ENCODE measurements around the gene ZFPL1. TPM values are rescaled to one million over a fixed set of nuclear protein-coding genes. Genes with fewer than 3 reads are reported as not detected.

The ZFPL1 gene
- total and polyA plus RNA-seq, 5 donors from 2014 or later, result 27.0 to 42.9 (median 32.5) TPM

- Mint-ChIP-seq H3K4me1 (peaks cover 0 to 22% (median 13%) of the 10 kb centered on the region in 4 donors), H3K27ac (no peak overlapping the region), H3K9me3 (no peaks in the 10 kb centered on the region), H3K36me3 (no peaks in the 10 kb centered on the region), H3K27me3 (peaks cover 9% of the 10 kb centered on the region), H3K4me3 (no peak overlapping the region)
- no peak for ATAC-seq (ENCODE audit: low read depth in 2 of 2)
- DNase-seq, result no peak
- Histone ChIP-seq H3K4me1 (ENCODE audit: control insufficient read depth, insufficient read depth, low read length, poor library complexity, severe bottlenecking) (peaks cover 11% of the 10 kb centered on the region), H3K36me3 (ENCODE audit: control insufficient read depth, insufficient read depth, low read length) (no peaks in the 10 kb centered on the region), H3K9me3 (ENCODE audit: control insufficient read depth in 2 of 2, low read length in 2 of 2) (no peaks in the 10 kb centered on the region), H3K4me3 (ENCODE audit: low read depth, low read length) (no peak overlapping the region), H3K27me3 (ENCODE audit: control insufficient read depth, insufficient read depth, low read length) (no peaks in the 10 kb centered on the region), H3K27ac (ENCODE audit: insufficient read depth, low read length, poor library complexity, severe bottlenecking) (no peak overlapping the region)
Measured at GRCh38 chr11:65056999-65057398, 27.0 kb upstream of the ZFPL1 start.

- Histone ChIP-seq H3K27me3 (ENCODE audit: control insufficient read depth, insufficient read depth, low read length) (no peaks in the 10 kb centered on the region), H3K36me3 (ENCODE audit: control insufficient read depth, insufficient read depth, low read length) (no peaks in the 10 kb centered on the region), H3K4me3 (ENCODE audit: low read depth, low read length) (no peak overlapping the region), H3K27ac (ENCODE audit: insufficient read depth, low read length, poor library complexity, severe bottlenecking) (no peak overlapping the region), H3K4me1 (ENCODE audit: control insufficient read depth, insufficient read depth, low read length, poor library complexity, severe bottlenecking) (peaks cover 11% of the 10 kb centered on the region), H3K9me3 (ENCODE audit: control insufficient read depth in 2 of 2, low read length in 2 of 2) (no peaks in the 10 kb centered on the region)
- H3K27ac Mint-ChIP-seq, result no peak overlapping the region
- ATAC-seq (ENCODE audit: low read depth in 2 of 2) (no peak), DNase-seq (no peak)
- peaks cover 12% of the 10 kb centered on the region for H3K27me3 Mint-ChIP-seq
- H3K4me3 Mint-ChIP-seq, result no peak overlapping the region
- peaks cover 0 to 21% (median 13%) of the 10 kb centered on the region in 4 donors for H3K4me1 Mint-ChIP-seq
- H3K36me3 Mint-ChIP-seq, result no peaks in the 10 kb centered on the region
- no peaks in the 10 kb centered on the region for H3K9me3 Mint-ChIP-seq
Measured at GRCh38 chr11:65057526-65057925, 26.5 kb upstream of the ZFPL1 start.

- no peak for ATAC-seq (ENCODE audit: low read depth in 2 of 2)
- peaks cover 12% of the 10 kb centered on the region for H3K27me3 Mint-ChIP-seq
Measured at GRCh38 chr11:65058012-65058411, 26.0 kb upstream of the ZFPL1 start.

GRCh38 chr11:65058419-65059054 lies 25.5 kb upstream of the ZFPL1 start, which contains the start of gene NAALADL1:
Gene NAALADL1 (minus strand): TSS chr11:65058553. CDS start chr11:65058521, 32 bp downstream.
- peaks cover 0 to 13% (median 12%) of the 10 kb centered on the region in 4 donors for H3K4me1 Mint-ChIP-seq

More at GRCh38 chr11:65058012-65058411, 26.0 kb upstream of the ZFPL1 start:
- no peak overlapping the region for H3K27ac Mint-ChIP-seq
- H3K36me3 Mint-ChIP-seq, result no peaks in the 10 kb centered on the region
- no peaks in the 10 kb centered on the region for H3K9me3 Mint-ChIP-seq
- Histone ChIP-seq H3K27ac (ENCODE audit: insufficient read depth, low read length, poor library complexity, severe bottlenecking) (no peak overlapping the region), H3K9me3 (ENCODE audit: control insufficient read depth in 2 of 2, low read length in 2 of 2) (no peaks in the 10 kb centered on the region), H3K4me1 (ENCODE audit: control insufficient read depth, insufficient read depth, low read length, poor library complexity, severe bottlenecking) (peaks cover 11% of the 10 kb centered on the region), H3K4me3 (ENCODE audit: low read depth, low read length) (no peak overlapping the region), H3K27me3 (ENCODE audit: control insufficient read depth, insufficient read depth, low read length) (no peaks in the 10 kb centered on the region), H3K36me3 (ENCODE audit: control insufficient read depth, insufficient read depth, low read length) (no peaks in the 10 kb centered on the region)
- no peak for DNase-seq
- H3K4me3 Mint-ChIP-seq, result no peak overlapping the region
- H3K4me1 Mint-ChIP-seq, result peaks cover 0 to 18% (median 13%) of the 10 kb centered on the region in 4 donors

GRCh38 chr11:65059523-65059922 lies 24.5 kb upstream of the ZFPL1 start:
- H3K36me3 Mint-ChIP-seq, result no peaks in the 10 kb centered on the region
- no peaks in the 10 kb centered on the region for H3K36me3 ChIP-seq (ENCODE audit: control insufficient read depth, insufficient read depth, low read length)
- no peak for DNase-seq
- no peak for ATAC-seq (ENCODE audit: low read depth in 2 of 2)
- H3K4me1 Mint-ChIP-seq, result peaks cover 0 to 4% (median 3%) of the 10 kb centered on the region in 4 donors
- H3K4me1 ChIP-seq (ENCODE audit: control insufficient read depth, insufficient read depth, low read length, poor library complexity, severe bottlenecking), result no peaks in the 10 kb centered on the region
- H3K27me3 Mint-ChIP-seq, result peaks cover 12% of the 10 kb centered on the region
- H3K9me3 ChIP-seq (ENCODE audit: control insufficient read depth in 2 of 2, low read length in 2 of 2), result no peaks in the 10 kb centered on the region
- H3K4me3 ChIP-seq (ENCODE audit: low read depth, low read length), result no peak overlapping the region
- H3K4me3 Mint-ChIP-seq, result no peak overlapping the region
- H3K27ac Mint-ChIP-seq, result no peak overlapping the region
- no peak overlapping the region for H3K27ac ChIP-seq (ENCODE audit: insufficient read depth, low read length, poor library complexity, severe bottlenecking)
- no peaks in the 10 kb centered on the region for H3K9me3 Mint-ChIP-seq
- H3K27me3 ChIP-seq (ENCODE audit: control insufficient read depth, insufficient read depth, low read length), result no peaks in the 10 kb centered on the region

More at GRCh38 chr11:65058419-65059054, 25.5 kb upstream of the ZFPL1 start, which contains the start of gene NAALADL1:
- no peak within 1 kb of the TSS for H3K27ac ChIP-seq (ENCODE audit: insufficient read depth, low read length, poor library complexity, severe bottlenecking)
- H3K4me3 Mint-ChIP-seq, result peak within 1 kb of the TSS in 1 of 4 donors; percentile 32
- no peak for ATAC-seq (ENCODE audit: low read depth in 2 of 2)
- no peaks in the 10 kb centered on the region for H3K9me3 Mint-ChIP-seq
- DNase-seq, result no peak
- H3K36me3 Mint-ChIP-seq, result no peaks in the 10 kb centered on the region
- H3K4me1 ChIP-seq (ENCODE audit: control insufficient read depth, insufficient read depth, low read length, poor library complexity, severe bottlenecking), result peaks cover 9% of the 10 kb centered on the region
- H3K36me3 ChIP-seq (ENCODE audit: control insufficient read depth, insufficient read depth, low read length), result no peaks in the 10 kb centered on the region
- no peak within 1 kb of the TSS for H3K4me3 ChIP-seq (ENCODE audit: low read depth, low read length)
- H3K9me3 ChIP-seq (ENCODE audit: control insufficient read depth in 2 of 2, low read length in 2 of 2), result no peaks in the 10 kb centered on the region
- H3K27me3 Mint-ChIP-seq, result peaks cover 12% of the 10 kb centered on the region
- H3K27me3 ChIP-seq (ENCODE audit: control insufficient read depth, insufficient read depth, low read length), result no peaks in the 10 kb centered on the region
- H3K27ac Mint-ChIP-seq, result no peak within 1 kb of the TSS

- Mint-ChIP-seq H3K36me3 (no peaks in the 10 kb centered on the region), H3K27ac (no peak overlapping the region)
- no peak for ATAC-seq (ENCODE audit: low read depth in 2 of 2)
Measured at GRCh38 chr11:65059959-65060824, 23.8 kb upstream of the ZFPL1 start.

GRCh38 chr11:65060913-65061408 lies 23.1 kb upstream of the ZFPL1 start:
- no peak overlapping the region for H3K4me3 ChIP-seq (ENCODE audit: low read depth, low read length)
- ATAC-seq (ENCODE audit: low read depth in 2 of 2), result peak in 1 of 2 donors; percentile 14
- Mint-ChIP-seq H3K27ac (peak overlapping the region in 1 of 3 donors; percentile 51), H3K27me3 (peaks cover 12% of the 10 kb centered on the region), H3K4me3 (no peak overlapping the region), H3K4me1 (peaks cover 0 to 4% (median 2%) of the 10 kb centered on the region in 4 donors), H3K9me3 (no peaks in the 10 kb centered on the region), H3K36me3 (no peaks in the 10 kb centered on the region)
- no peak overlapping the region for H3K27ac ChIP-seq (ENCODE audit: insufficient read depth, low read length, poor library complexity, severe bottlenecking)
- H3K27me3 ChIP-seq (ENCODE audit: control insufficient read depth, insufficient read depth, low read length), result no peaks in the 10 kb centered on the region
- H3K9me3 ChIP-seq (ENCODE audit: control insufficient read depth in 2 of 2, low read length in 2 of 2), result no peaks in the 10 kb centered on the region
- H3K36me3 ChIP-seq (ENCODE audit: control insufficient read depth, insufficient read depth, low read length), result no peaks in the 10 kb centered on the region
- no peaks in the 10 kb centered on the region for H3K4me1 ChIP-seq (ENCODE audit: control insufficient read depth, insufficient read depth, low read length, poor library complexity, severe bottlenecking)
- DNase-seq, result peak in 1 of 3 donors; percentile 17

More at GRCh38 chr11:65059959-65060824, 23.8 kb upstream of the ZFPL1 start:
- Mint-ChIP-seq H3K4me1 (peaks cover 0 to 4% (median 2%) of the 10 kb centered on the region in 4 donors), H3K27me3 (peaks cover 12% of the 10 kb centered on the region), H3K9me3 (no peaks in the 10 kb centered on the region), H3K4me3 (no peak overlapping the region)
- Histone ChIP-seq H3K4me3 (ENCODE audit: low read depth, low read length) (no peak overlapping the region), H3K4me1 (ENCODE audit: control insufficient read depth, insufficient read depth, low read length, poor library complexity, severe bottlenecking) (no peaks in the 10 kb centered on the region), H3K27ac (ENCODE audit: insufficient read depth, low read length, poor library complexity, severe bottlenecking) (no peak overlapping the region), H3K9me3 (ENCODE audit: control insufficient read depth in 2 of 2, low read length in 2 of 2) (no peaks in the 10 kb centered on the region), H3K36me3 (ENCODE audit: control insufficient read depth, insufficient read depth, low read length) (no peaks in the 10 kb centered on the region), H3K27me3 (ENCODE audit: control insufficient read depth, insufficient read depth, low read length) (no peaks in the 10 kb centered on the region)
- DNase-seq, result peak in 1 of 3 donors; percentile 33
